ENCODE measurements around the gene ELMOD1.

GRCh38 chr11:107679255-107680024, 88.5 kb downstream of the ELMOD1 start:
- no peak for TF ChIP-seq POLR2A (IDR thresholded peaks at IDR 0.05)
- TF ChIP-seq CTCF (IDR thresholded peaks at IDR 0.05): no peak
